H9 (cell line): Measurements from ENCODE around the gene NOMO2. TPM values are rescaled to one million over a fixed set of nuclear protein-coding genes. Genes with fewer than 3 reads are reported as not detected.
"Not testable (repeated sequence)": the region's sequence is repeated elsewhere in the genome, so short reads cannot be mapped to it uniquely, and the experiment has no call there.

Source experiments
- DNase-seq: peaks from one replicate; pipeline ENCODE4 v3.0.0-alpha.2; 2017
- H2AFZ ChIP-seq: one replicate; pipeline ENCODE4 v1.6.1; 2013; ENCODE audit warnings: mild to moderate bottlenecking, low read length, control low read depth, moderate library complexity
- H2AK5ac ChIP-seq: 2 replicates; pipeline ENCODE4 v1.6.1; 2013; ENCODE audit warnings: low read length, control low read depth, mixed read lengths; ENCODE audit not compliant: insufficient read length
- H2BK120ac ChIP-seq: one replicate; pipeline ENCODE4 v1.6.1; 2013; ENCODE audit warnings: low read depth, mild to moderate bottlenecking, low read length, control low read depth, inconsistent platforms; ENCODE audit not compliant: poor library complexity, severe bottlenecking
- H2BK12ac ChIP-seq: 2 replicates; pipeline ENCODE4 v1.6.1; 2013; ENCODE audit warnings: low read length, control low read depth, mixed read lengths, low read depth; ENCODE audit not compliant: insufficient read length
- H2BK15ac ChIP-seq: 2 replicates; pipeline ENCODE4 v1.6.1; 2013; ENCODE audit warnings: low read depth, low read length, control low read depth
- H2BK20ac ChIP-seq: one replicate; pipeline ENCODE4 v1.6.1; 2013; ENCODE audit warnings: low read depth, mild to moderate bottlenecking, low read length, control low read depth, inconsistent platforms; ENCODE audit not compliant: poor library complexity, severe bottlenecking
- H2BK5ac ChIP-seq: 2 replicates; pipeline ENCODE4 v1.6.1; 2013; ENCODE audit warnings: low read length, control low read depth, mixed read lengths; ENCODE audit not compliant: insufficient read length
- H3K14ac ChIP-seq: 2 replicates; pipeline ENCODE4 v1.6.1; 2013; ENCODE audit warnings: low read length, control low read depth; ENCODE audit not compliant: insufficient read depth
- H3K18ac ChIP-seq: 2 replicates; pipeline ENCODE4 v1.6.1; 2013; ENCODE audit warnings: low read depth, mild to moderate bottlenecking, mixed read lengths, low read length, control low read depth; ENCODE audit not compliant: insufficient read length
- H3K23ac ChIP-seq: 2 replicates; pipeline ENCODE4 v1.6.1; 2013; ENCODE audit warnings: low read length, control low read depth, mixed read lengths, low read depth; ENCODE audit not compliant: insufficient read length
- H3K23me2 ChIP-seq: 2 replicates; pipeline ENCODE4 v1.6.1; 2013; ENCODE audit warnings: low read depth, mild to moderate bottlenecking, mixed read lengths, low read length, control low read depth; ENCODE audit not compliant: insufficient read length, poor library complexity, severe bottlenecking
- H3K27ac ChIP-seq: 2 replicates; pipeline ENCODE4 v1.5.1; 2013; ENCODE audit warnings: low read length, control low read depth, mixed read lengths, low read depth; ENCODE audit not compliant: insufficient read length
- H3K27me3 ChIP-seq: 2 replicates; pipeline ENCODE4 v1.6.1; 2013; ENCODE audit warnings: low read length, control low read depth, inconsistent platforms; ENCODE audit not compliant: insufficient read depth
- H3K4ac ChIP-seq: 2 replicates; pipeline ENCODE4 v1.6.1; 2013; ENCODE audit warnings: low read depth, mild to moderate bottlenecking, control low read depth, inconsistent platforms, low read length, moderate library complexity
- H3K4me1 ChIP-seq: 2 replicates; pipeline ENCODE4 v1.6.1; 2013; ENCODE audit warnings: low read length, control low read depth, inconsistent platforms; ENCODE audit not compliant: insufficient read depth
- H3K4me2 ChIP-seq: 2 replicates; pipeline ENCODE4 v1.6.1; 2013; ENCODE audit warnings: low read length, control low read depth, mixed read lengths; ENCODE audit not compliant: insufficient read length, insufficient read depth
- H3K56ac ChIP-seq: 2 replicates; pipeline ENCODE4 v1.6.1; 2013; ENCODE audit warnings: low read depth, mild to moderate bottlenecking, mixed read lengths, low read length, control low read depth; ENCODE audit not compliant: insufficient read length
- H3K79me1 ChIP-seq: 2 replicates; pipeline ENCODE4 v1.6.1; 2013; ENCODE audit warnings: low read depth, mild to moderate bottlenecking, moderate library complexity, low read length, control low read depth, inconsistent platforms; ENCODE audit not compliant: insufficient read depth, poor library complexity, severe bottlenecking
- H3K79me2 ChIP-seq: 2 replicates; pipeline ENCODE4 v1.6.1; 2013; ENCODE audit warnings: low read length, control low read depth, inconsistent platforms; ENCODE audit not compliant: insufficient read depth
- H3K9ac ChIP-seq: 2 replicates; pipeline ENCODE4 v1.6.1; 2013; ENCODE audit warnings: low read length, control low read depth, mixed read lengths; ENCODE audit not compliant: insufficient read length; ENCODE audit errors: extremely low read depth
- H3K9me3 ChIP-seq: one replicate; pipeline ENCODE4 v1.6.1; 2013; ENCODE audit warnings: low read depth, low read length, inconsistent platforms; ENCODE audit not compliant: control insufficient read depth
- H3T11ph ChIP-seq: one replicate; pipeline ENCODE4 v1.6.1; 2013; ENCODE audit warnings: mild to moderate bottlenecking, low read length, control low read depth, inconsistent platforms
- H4K20me1 ChIP-seq: one replicate; pipeline ENCODE4 v1.6.1; 2013; ENCODE audit not compliant: control insufficient read depth, insufficient read length, insufficient read depth
- H4K5ac ChIP-seq: 2 replicates; pipeline ENCODE4 v1.6.1; 2013; ENCODE audit warnings: low read depth, mild to moderate bottlenecking, mixed read lengths, low read length, control low read depth; ENCODE audit not compliant: insufficient read length
- H4K8ac ChIP-seq: replicated peaks from 2 replicates; pipeline ENCODE4 v1.6.1; 2013; ENCODE audit warnings: low read length, control low read depth, mixed read lengths, low read depth; ENCODE audit not compliant: insufficient read length
- H4K91ac ChIP-seq: 2 replicates; pipeline ENCODE4 v1.6.1; 2013; ENCODE audit warnings: low read depth, mild to moderate bottlenecking, moderate library complexity, mixed read lengths, low read length, control low read depth; ENCODE audit not compliant: insufficient read length
- H3K27ac Mint-ChIP-seq, 3 experiments: 2 replicates in 2 of 3; 3 replicates in 1 of 3; pipeline ENCODE4 v1.8.0; 2020 to 2021; ENCODE audit warnings: mixed read lengths in 3 of 3, mild to moderate bottlenecking in 1 of 3, moderate library complexity in 1 of 3
- H3K27me3 Mint-ChIP-seq: 2 replicates; pipeline ENCODE4 v1.8.0; 2021; ENCODE audit warnings: low read depth, mild to moderate bottlenecking, moderate library complexity, mixed read lengths
- H3K36me3 Mint-ChIP-seq, 3 experiments: 2 replicates in 2 of 3; 3 replicates in 1 of 3; pipeline ENCODE4 v1.8.0; 2020 to 2021; ENCODE audit warnings: low read depth in 3 of 3, mixed read lengths in 3 of 3; ENCODE audit not compliant: insufficient read depth in 1 of 3
- H3K4me1 Mint-ChIP-seq, 2 experiments: 2 replicates each; pipeline ENCODE4 v1.8.0; 2020; ENCODE audit warnings: mixed read lengths in 2 of 2
- H3K4me3 Mint-ChIP-seq, 2 experiments: 2 replicates in 1 of 2; 3 replicates in 1 of 2; pipeline ENCODE4 v1.8.0; 2020 to 2021; ENCODE audit warnings: mild to moderate bottlenecking in 2 of 2, mixed read lengths in 2 of 2, moderate library complexity in 1 of 2
- H3K9me3 Mint-ChIP-seq, 2 experiments: 2 replicates in 1 of 2; 3 replicates in 1 of 2; pipeline ENCODE4 v1.8.0; 2020; ENCODE audit warnings: mild to moderate bottlenecking in 2 of 2, mixed read lengths in 2 of 2, moderate library complexity in 1 of 2
- WGBS: extraction: QIAGEN DNeasy Blood & Tissue Kit; methylation state at CpG from one replicate; pipeline ENCODE4 v1.1.7; 2013; ENCODE audit warnings: missing lambda C conversion rate, low lambda C conversion rate, mixed read lengths; ENCODE audit not compliant: insufficient read length; ENCODE audit errors: extremely low coverage; 5-methylcytosine and 5-hydroxymethylcytosine counted together
- total RNA-seq: library from RNA; stranded (reverse); gene quantifications from 2 replicates; pipeline ENCODE4 v1.2.1, GENCODE V29; 2021

Gene NOMO2
- total RNA-seq, 1 experiment from 2014 or later: 100 TPM

- H3K27ac ChIP-seq, H3K4me1 ChIP-seq, H3K23ac ChIP-seq, H2BK20ac ChIP-seq, H3K23me2 ChIP-seq, H3K4ac ChIP-seq, H3K9me3 Mint-ChIP-seq, H3K14ac ChIP-seq, H3K79me2 ChIP-seq, H4K8ac ChIP-seq, H2BK15ac ChIP-seq, H3K9ac ChIP-seq, H3K27ac Mint-ChIP-seq, H3K4me1 Mint-ChIP-seq, H4K20me1 ChIP-seq, H2AK5ac ChIP-seq, H2BK120ac ChIP-seq, H3K56ac ChIP-seq, H4K5ac ChIP-seq, H3K27me3 ChIP-seq, H3K9me3 ChIP-seq, H2BK5ac ChIP-seq, H3K18ac ChIP-seq, H4K91ac ChIP-seq, H3K27me3 Mint-ChIP-seq, H3K4me3 Mint-ChIP-seq, H2BK12ac ChIP-seq, H2AFZ ChIP-seq, H3T11ph ChIP-seq, DNase-seq, H3K4me2 ChIP-seq, H3K79me1 ChIP-seq: not testable (repeated sequence)
- peaks cover 2 to 10% (median 8%) of the 10 kb centered on the region in 3 experiments; a peak in 6 of 7 replicates for H3K36me3 Mint-ChIP-seq
- no CpG with 5 or more reads among the region's 6 CpGs for WGBS
These were observed 17.4 kb downstream of the NOMO2 start for GRCh38 chr16:18544232-18545081.

- not testable (repeated sequence) for H3K79me1 ChIP-seq, H2AK5ac ChIP-seq, H3K27ac ChIP-seq, H4K8ac ChIP-seq, H3K4ac ChIP-seq, H3K4me1 Mint-ChIP-seq, H2AFZ ChIP-seq, H3K18ac ChIP-seq, H2BK12ac ChIP-seq, H2BK20ac ChIP-seq, H2BK15ac ChIP-seq, H3K9me3 ChIP-seq, H3K14ac ChIP-seq, H3K23ac ChIP-seq, H3K79me2 ChIP-seq, H3K4me1 ChIP-seq, H3K9ac ChIP-seq, H4K91ac ChIP-seq, H3K4me2 ChIP-seq, H3K23me2 ChIP-seq, H2BK5ac ChIP-seq, H3K4me3 Mint-ChIP-seq, H3K56ac ChIP-seq, H2BK120ac ChIP-seq, H4K20me1 ChIP-seq, H3T11ph ChIP-seq, H3K27me3 ChIP-seq, DNase-seq, H3K9me3 Mint-ChIP-seq, H3K27me3 Mint-ChIP-seq, H3K27ac Mint-ChIP-seq, H4K5ac ChIP-seq
- peaks cover 2 to 11% (median 10%) of the 10 kb centered on the region in 3 experiments; a peak in 6 of 7 replicates for H3K36me3 Mint-ChIP-seq
- no CpG with 5 or more reads among the region's 5 CpGs for WGBS
These were observed 20.0 kb downstream of the NOMO2 start for GRCh38 chr16:18541912-18542311.
